Neural progenitor cell (in vitro differentiated cells): ENCODE measurements around the gene TLK2.

ENCODE experiments used
- CTCF ChIP-seq: fragments of 200-600 bp; sonication (generic); IDR thresholded peaks from 2 replicates; pipeline ENCODE4 v1.5.1; 2017; ENCODE audit warnings: antibody characterized with exemption, mild to moderate bottlenecking
- EZH2 ChIP-seq: fragments of 200-600 bp; sonication (generic); IDR thresholded peaks from 2 replicates; pipeline ENCODE4 v1.6.1; 2017; ENCODE audit warnings: antibody characterized with exemption, mild to moderate bottlenecking, moderate library complexity
- EZH2phosphoT487 ChIP-seq: fragments of 200-600 bp; sonication (generic); IDR thresholded peaks from 2 replicates; pipeline ENCODE4 v1.6.1; 2017; ENCODE audit warnings: antibody characterized with exemption

GRCh38 chr17:62618647-62619416, 140.2 kb downstream of the TLK2 start:
- TF ChIP-seq CTCF: no peak
- TF ChIP-seq EZH2: no peak
- TF ChIP-seq EZH2phosphoT487: no peak
